Retina (tissue), 1 donor: ENCODE data around the gene DUSP6.
A peak's percentile ranks its signal among the peaks of the same experiment; 100 is the strongest.

ENCODE experiments used
- DNase-seq: peaks from one replicate; pipeline ENCODE4 v3.0.0-alpha.2; 2016

The DUSP6 gene

GRCh38 chr12:89328151-89329030, 23.9 kb downstream of the DUSP6 start:
- DNase-seq: peak; percentile 41

GRCh38 chr12:89327486-89328094, 24.7 kb downstream of the DUSP6 start:
- DNase-seq: no peak

GRCh38 chr12:89326239-89327040, 25.9 kb downstream of the DUSP6 start:
- DNase-seq: no peak

- DNase-seq: peak; percentile 47
Measured at GRCh38 chr12:89325495-89325894, 26.8 kb downstream of the DUSP6 start.

- DNase-seq: no peak
Measured at GRCh38 chr12:89324437-89324836, 27.9 kb downstream of the DUSP6 start.

- no peak for DNase-seq
Measured at GRCh38 chr12:89323568-89324218, 28.6 kb downstream of the DUSP6 start.

GRCh38 chr12:89320735-89321134, 31.6 kb downstream of the DUSP6 start:
- DNase-seq: no peak

GRCh38 chr12:89319606-89320005, 32.7 kb downstream of the DUSP6 start:
- DNase-seq: no peak

- no peak for DNase-seq
Measured at GRCh38 chr12:89319122-89319521, 33.2 kb downstream of the DUSP6 start.

GRCh38 chr12:89316705-89317139, 35.6 kb downstream of the DUSP6 start:
- DNase-seq: no peak

- no peak for DNase-seq
Measured at GRCh38 chr12:89314060-89314761, 38.1 kb downstream of the DUSP6 start.

GRCh38 chr12:89311703-89312293, 40.5 kb downstream of the DUSP6 start:
- no peak for DNase-seq

- no peak for DNase-seq
Measured at GRCh38 chr12:89309815-89310214, 42.5 kb downstream of the DUSP6 start.

- no peak for DNase-seq
Measured at GRCh38 chr12:89309440-89309802, 42.9 kb downstream of the DUSP6 start.

GRCh38 chr12:89307474-89308253, 44.6 kb downstream of the DUSP6 start:
- DNase-seq: no peak

- no peak for DNase-seq
Measured at GRCh38 chr12:89306827-89307473, 45.4 kb downstream of the DUSP6 start.

- DNase-seq: no peak
Measured at GRCh38 chr12:89305373-89305772, 46.9 kb downstream of the DUSP6 start.

- DNase-seq: no peak
Measured at GRCh38 chr12:89299931-89300330, 52.4 kb downstream of the DUSP6 start.

- DNase-seq: no peak
Measured at GRCh38 chr12:89299417-89299816, 52.9 kb downstream of the DUSP6 start.
